ENCODE results near the gene CMTM3.
"Not testable (repeated sequence)": the region's sequence is repeated elsewhere in the genome, so short reads cannot be mapped to it uniquely, and the experiment has no call there.

CMTM3 gene

GRCh38 chr16:66605979-66606751, 1.7 kb downstream of the CMTM3 start:
- in situ Hi-C loops (cut with MboI; ENCODE audit: low sequenced_read_pairs) = loop anchor here (10.0 kb wide), 1 partner anchor 201 kb away; no protein-coding TSS in a partner anchor

- in situ Hi-C loops (cut with MboI; ENCODE audit: low sequenced_read_pairs) = loop anchor here (10.0 kb wide), 1 partner anchor 204 kb away; no protein-coding TSS in a partner anchor
Measured at GRCh38 chr16:66608241-66609138, 4.0 kb downstream of the CMTM3 start.

GRCh38 chr16:66609139-66609510, 4.6 kb downstream of the CMTM3 start:
- in situ Hi-C loops (cut with MboI; ENCODE audit: low sequenced_read_pairs) = loop anchor here (10.0 kb wide), 1 partner anchor 204 kb away; no protein-coding TSS in a partner anchor

GRCh38 chr16:66610111-66610820, 5.8 kb downstream of the CMTM3 start:
- in situ Hi-C loops (cut with MboI; ENCODE audit: low sequenced_read_pairs) = no loop called here

- in situ Hi-C loops (cut with MboI; ENCODE audit: low sequenced_read_pairs) = not testable (repeated sequence)
Measured at GRCh38 chr16:66611911-66612310, 7.4 kb downstream of the CMTM3 start.

GRCh38 chr16:66612422-66612821, 7.9 kb downstream of the CMTM3 start:
- in situ Hi-C loops (cut with MboI; ENCODE audit: low sequenced_read_pairs) = no loop called here

GRCh38 chr16:66614161-66614802, 9.8 kb downstream of the CMTM3 start:
- in situ Hi-C loops (cut with MboI; ENCODE audit: low sequenced_read_pairs) = no loop called here

- in situ Hi-C loops (cut with MboI; ENCODE audit: low sequenced_read_pairs) = no loop called here
Measured at GRCh38 chr16:66616169-66616568, 11.7 kb downstream of the CMTM3 start.

GRCh38 chr16:66616592-66616991, 12.1 kb downstream of the CMTM3 start:
- in situ Hi-C loops (cut with MboI; ENCODE audit: low sequenced_read_pairs) = no loop called here

- in situ Hi-C loops (cut with MboI; ENCODE audit: low sequenced_read_pairs) = no loop called here
Measured at GRCh38 chr16:66617010-66617434, 12.5 kb downstream of the CMTM3 start.

- in situ Hi-C loops (cut with MboI; ENCODE audit: low sequenced_read_pairs) = no loop called here
Measured at GRCh38 chr16:66617728-66618127, 13.2 kb downstream of the CMTM3 start.

- in situ Hi-C loops (cut with MboI; ENCODE audit: low sequenced_read_pairs) = no loop called here
Measured at GRCh38 chr16:66618588-66619375, 14.3 kb downstream of the CMTM3 start.

- in situ Hi-C loops (cut with MboI; ENCODE audit: low sequenced_read_pairs) = no loop called here
Measured at GRCh38 chr16:66619534-66620428, 15.3 kb downstream of the CMTM3 start.

- in situ Hi-C loops (cut with MboI; ENCODE audit: low sequenced_read_pairs) = no loop called here
Measured at GRCh38 chr16:66620429-66620795, 15.9 kb downstream of the CMTM3 start.

GRCh38 chr16:66621973-66622372, 17.5 kb downstream of the CMTM3 start:
- in situ Hi-C loops (cut with MboI; ENCODE audit: low sequenced_read_pairs) = no loop called here

GRCh38 chr16:66622863-66623262, 18.4 kb downstream of the CMTM3 start:
- in situ Hi-C loops (cut with MboI; ENCODE audit: low sequenced_read_pairs) = no loop called here

- in situ Hi-C loops (cut with MboI; ENCODE audit: low sequenced_read_pairs) = no loop called here
Measured at GRCh38 chr16:66623755-66624154, 19.3 kb downstream of the CMTM3 start.

GRCh38 chr16:66627611-66628378, 23.3 kb downstream of the CMTM3 start:
- in situ Hi-C loops (cut with MboI; ENCODE audit: low sequenced_read_pairs) = not testable (repeated sequence)

Measured in HL-60/S4 treated with phorbol 12-myristate 13-acetate at 8.2 ng/mL for 4 days and 3 days (cell line).